Thyroid gland (tissue), 4 donors: ENCODE data around the gene KIAA1614.

Experiments
- CTCF ChIP-seq, 6 experiments: fragments of 200-600 bp in 3 of 6; fragments of 450-650 bp in 3 of 6; sonication (generic) in 3 of 6; IDR thresholded peaks; one replicate each; pipeline ENCODE4 v1.5.1; 2016 to 2019; ENCODE audit warnings: antibody characterized with exemption in 6 of 6, mild to moderate bottlenecking in 2 of 6, inconsistent platforms in 1 of 6, moderate library complexity in 1 of 6
- POLR2A ChIP-seq, 2 donors: fragments of 450-650 bp; IDR thresholded peaks; one replicate each; pipeline ENCODE4 v1.6.1; 2017; ENCODE audit warnings: antibody characterized with exemption in 2 of 2, mild to moderate bottlenecking in 2 of 2, moderate library complexity in 1 of 2

GRCh38 chr1:180948641-180949615, 36.2 kb downstream of the KIAA1614 start:
- TF ChIP-seq POLR2A (IDR thresholded peaks at IDR 0.05) (no peak), CTCF (IDR thresholded peaks at IDR 0.05) (no peak)
